ENCODE data around the gene CTNNBL1. TPM values are rescaled to one million over a fixed set of nuclear protein-coding genes. Genes with fewer than 3 reads are reported as not detected.

CTNNBL1 gene
- polyA plus RNA-seq, 1 of the 3 experiments (the other 2 are of a cell fraction), result 29.5 TPM

DNA sequence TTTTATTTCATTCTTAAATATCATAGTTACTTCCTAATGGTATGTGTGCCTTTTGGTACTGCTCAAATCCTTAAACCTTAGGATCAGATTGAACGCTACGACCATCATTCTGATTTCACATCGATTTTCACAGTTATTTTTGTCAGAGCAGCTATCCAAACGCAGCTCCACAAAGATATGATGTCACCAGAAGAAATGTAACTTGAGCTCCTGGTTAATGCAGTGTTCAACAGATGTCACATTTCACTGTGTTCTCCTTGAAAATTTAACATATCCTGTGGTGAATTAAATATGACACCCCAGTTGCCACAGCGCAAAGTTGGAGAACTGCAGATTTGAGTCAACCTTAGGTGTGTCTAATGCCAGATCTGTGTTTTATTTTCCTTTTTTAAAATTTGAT, 81.4 kb downstream of the CTNNBL1 start (continued):
- TF ChIP-seq, protein P1, sequence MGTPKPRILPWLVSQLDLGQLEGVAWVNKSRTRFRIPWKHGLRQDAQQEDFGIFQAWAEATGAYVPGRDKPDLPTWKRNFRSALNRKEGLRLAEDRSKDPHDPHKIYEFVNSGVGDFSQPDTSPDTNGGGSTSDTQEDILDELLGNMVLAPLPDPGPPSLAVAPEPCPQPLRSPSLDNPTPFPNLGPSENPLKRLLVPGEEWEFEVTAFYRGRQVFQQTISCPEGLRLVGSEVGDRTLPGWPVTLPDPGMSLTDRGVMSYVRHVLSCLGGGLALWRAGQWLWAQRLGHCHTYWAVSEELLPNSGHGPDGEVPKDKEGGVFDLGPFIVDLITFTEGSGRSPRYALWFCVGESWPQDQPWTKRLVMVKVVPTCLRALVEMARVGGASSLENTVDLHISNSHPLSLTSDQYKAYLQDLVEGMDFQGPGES (IDR thresholded peaks at IDR 0.05; ENCODE audit: low read depth, low read length), result no peak
- TF ChIP-seq JUND (IDR thresholded peaks at IDR 0.05) (no peak), TAF1 (IDR thresholded peaks at IDR 0.05; ENCODE audit: borderline replicate concordance, low read depth, low read length) (no peak), YY1 (IDR thresholded peaks at IDR 0.05; ENCODE audit: low read depth) (no peak), RAD21 (IDR thresholded peaks at IDR 0.05; ENCODE audit: low read length) (no peak), TEAD4 (IDR thresholded peaks at IDR 0.05; ENCODE audit: borderline replicate concordance, insufficient read depth) (no peak), RFX5 (IDR thresholded peaks at IDR 0.05; ENCODE audit: low read length) (no peak), MXI1 (IDR thresholded peaks at IDR 0.05; ENCODE audit: low read depth, low read length) (no peak)

DNA sequence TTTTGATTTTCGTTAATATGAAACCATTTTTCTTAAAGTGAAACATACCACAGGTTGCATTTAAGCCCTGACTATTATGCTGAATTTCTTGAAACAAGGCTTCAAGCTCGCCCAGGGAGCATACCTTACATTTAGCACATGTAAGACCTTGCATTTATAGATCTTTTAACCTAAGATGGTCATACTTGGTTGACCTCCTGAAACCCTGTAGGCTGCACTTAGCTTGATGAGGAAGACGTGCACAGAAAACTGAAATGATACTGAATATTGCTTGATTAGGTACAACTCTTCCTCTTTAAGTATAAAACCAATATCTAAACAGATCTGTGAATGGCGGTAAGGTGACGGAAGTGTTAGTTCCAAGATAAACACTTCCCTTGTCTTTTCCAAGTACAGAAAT, 82.2 kb downstream of the CTNNBL1 start:
- Histone ChIP-seq H3K4me1 (ENCODE audit: control insufficient read depth in 1 of 2, insufficient read depth in 2 of 2, low read depth in 1 of 2, low read length in 1 of 2) (no peaks in the 10 kb centered on the region; a peak in 1 of 4 replicates), H3K27ac (ENCODE audit: low read depth in 2 of 2, low read length in 1 of 2) (no peak overlapping the region), H3F3A (replicated peaks; ENCODE audit: insufficient read depth) (peaks cover 6% of the 10 kb centered on the region), H4K20me1 (ENCODE audit: insufficient read depth) (no peaks in the 10 kb centered on the region), H3K9me2 (no peaks in the 10 kb centered on the region), H3K4me2 (no peak overlapping the region), H3K9ac (no peak overlapping the region), H3K4me3 (ENCODE audit: low read depth in 2 of 2, low read length in 1 of 2) (no peak overlapping the region), H3K79me2 (ENCODE audit: insufficient read depth) (no peaks in the 10 kb centered on the region), H2AFZ (ENCODE audit: low read depth) (no peak overlapping the region), H3K36me3 (replicated peaks in 1 of 2; ENCODE audit: control insufficient read depth in 1 of 2, insufficient read depth in 2 of 2, low read length in 1 of 2) (peaks cover 12 to 35% of the 10 kb centered on the region in 2 experiments), H3K27me3 (ENCODE audit: insufficient read depth) (no peaks in the 10 kb centered on the region), H3K9me3 (no peaks in the 10 kb centered on the region)
- DNase-seq, result no peak
- ChIA-PET POLR2A (no interaction called here), CTCF (interaction anchor here (2.0 kb wide), 1 partner anchor 212 kb away, joined by 7 read pairs; no protein-coding TSS in a partner anchor)
- 93% methylated on average over 5 of the region's 5 CpGs for WGBS (ENCODE audit: low lambda C conversion rate)
- no peak for TF ChIP-seq ZBTB33 (IDR thresholded peaks at IDR 0.05; ENCODE audit: borderline replicate concordance, low read depth)
- TF ChIP-seq, protein P2, sequence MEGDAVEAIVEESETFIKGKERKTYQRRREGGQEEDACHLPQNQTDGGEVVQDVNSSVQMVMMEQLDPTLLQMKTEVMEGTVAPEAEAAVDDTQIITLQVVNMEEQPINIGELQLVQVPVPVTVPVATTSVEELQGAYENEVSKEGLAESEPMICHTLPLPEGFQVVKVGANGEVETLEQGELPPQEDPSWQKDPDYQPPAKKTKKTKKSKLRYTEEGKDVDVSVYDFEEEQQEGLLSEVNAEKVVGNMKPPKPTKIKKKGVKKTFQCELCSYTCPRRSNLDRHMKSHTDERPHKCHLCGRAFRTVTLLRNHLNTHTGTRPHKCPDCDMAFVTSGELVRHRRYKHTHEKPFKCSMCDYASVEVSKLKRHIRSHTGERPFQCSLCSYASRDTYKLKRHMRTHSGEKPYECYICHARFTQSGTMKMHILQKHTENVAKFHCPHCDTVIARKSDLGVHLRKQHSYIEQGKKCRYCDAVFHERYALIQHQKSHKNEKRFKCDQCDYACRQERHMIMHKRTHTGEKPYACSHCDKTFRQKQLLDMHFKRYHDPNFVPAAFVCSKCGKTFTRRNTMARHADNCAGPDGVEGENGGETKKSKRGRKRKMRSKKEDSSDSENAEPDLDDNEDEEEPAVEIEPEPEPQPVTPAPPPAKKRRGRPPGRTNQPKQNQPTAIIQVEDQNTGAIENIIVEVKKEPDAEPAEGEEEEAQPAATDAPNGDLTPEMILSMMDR (IDR thresholded peaks at IDR 0.05), result no peak
- TF ChIP-seq FOXM1 (IDR thresholded peaks at IDR 0.05; ENCODE audit: low read depth), result no peak
- no peak for TF ChIP-seq SMC3 (IDR thresholded peaks at IDR 0.05; ENCODE audit: low read depth, low read length)
- no peak for TF ChIP-seq NRF1 (IDR thresholded peaks at IDR 0.05; ENCODE audit: low read depth, low read length)
- TF ChIP-seq, protein P3, sequence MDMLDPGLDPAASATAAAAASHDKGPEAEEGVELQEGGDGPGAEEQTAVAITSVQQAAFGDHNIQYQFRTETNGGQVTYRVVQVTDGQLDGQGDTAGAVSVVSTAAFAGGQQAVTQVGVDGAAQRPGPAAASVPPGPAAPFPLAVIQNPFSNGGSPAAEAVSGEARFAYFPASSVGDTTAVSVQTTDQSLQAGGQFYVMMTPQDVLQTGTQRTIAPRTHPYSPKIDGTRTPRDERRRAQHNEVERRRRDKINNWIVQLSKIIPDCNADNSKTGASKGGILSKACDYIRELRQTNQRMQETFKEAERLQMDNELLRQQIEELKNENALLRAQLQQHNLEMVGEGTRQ (IDR thresholded peaks at IDR 0.05; ENCODE audit: borderline replicate concordance, low read depth, low read length), result no peak
- TF ChIP-seq EZH2phosphoT487 (IDR thresholded peaks at IDR 0.05; ENCODE audit: borderline replicate concordance, low read depth), result no peak
- TF ChIP-seq SIN3A (IDR thresholded peaks at IDR 0.05; ENCODE audit: borderline replicate concordance, low read depth, low read length), result no peak
- no peak for TF ChIP-seq MEF2A (IDR thresholded peaks at IDR 0.05; ENCODE audit: borderline replicate concordance, low read depth)
- TF ChIP-seq TCF12 (IDR thresholded peaks at IDR 0.05), result no peak
- no peak for TF ChIP-seq GABPA (IDR thresholded peaks at IDR 0.05; ENCODE audit: low read depth)
- TF ChIP-seq RCOR1 (IDR thresholded peaks at IDR 0.05; ENCODE audit: low read length), result no peak
- no peak for TF ChIP-seq FOSL2 (IDR thresholded peaks at IDR 0.05; ENCODE audit: borderline replicate concordance, low read depth)
- TF ChIP-seq NFIC (IDR thresholded peaks at IDR 0.05; ENCODE audit: borderline replicate concordance), result no peak
- no peak for TF ChIP-seq ELF1 (IDR thresholded peaks at IDR 0.05)
- TF ChIP-seq, protein P1 (IDR thresholded peaks at IDR 0.05; ENCODE audit: low read depth, low read length), result no peak
- no peak for TF ChIP-seq CHD2 (IDR thresholded peaks at IDR 0.05; ENCODE audit: low read length, partially characterized antibody)
- no peak for TF ChIP-seq MXI1 (IDR thresholded peaks at IDR 0.05; ENCODE audit: low read depth, low read length)
- TF ChIP-seq YY1 (IDR thresholded peaks at IDR 0.05; ENCODE audit: low read depth), result no peak

All from SK-N-SH (cell line).